ENCODE data around the gene TEX264. TPM values are rescaled to one million over a fixed set of nuclear protein-coding genes. Genes with fewer than 3 reads are reported as not detected.

Gene TEX264
- polyA plus RNA-seq, 1 donor (not counting 4 experiments of a cell fraction or from before 2014, with no cell fraction given), result 35.8 TPM

DNA sequence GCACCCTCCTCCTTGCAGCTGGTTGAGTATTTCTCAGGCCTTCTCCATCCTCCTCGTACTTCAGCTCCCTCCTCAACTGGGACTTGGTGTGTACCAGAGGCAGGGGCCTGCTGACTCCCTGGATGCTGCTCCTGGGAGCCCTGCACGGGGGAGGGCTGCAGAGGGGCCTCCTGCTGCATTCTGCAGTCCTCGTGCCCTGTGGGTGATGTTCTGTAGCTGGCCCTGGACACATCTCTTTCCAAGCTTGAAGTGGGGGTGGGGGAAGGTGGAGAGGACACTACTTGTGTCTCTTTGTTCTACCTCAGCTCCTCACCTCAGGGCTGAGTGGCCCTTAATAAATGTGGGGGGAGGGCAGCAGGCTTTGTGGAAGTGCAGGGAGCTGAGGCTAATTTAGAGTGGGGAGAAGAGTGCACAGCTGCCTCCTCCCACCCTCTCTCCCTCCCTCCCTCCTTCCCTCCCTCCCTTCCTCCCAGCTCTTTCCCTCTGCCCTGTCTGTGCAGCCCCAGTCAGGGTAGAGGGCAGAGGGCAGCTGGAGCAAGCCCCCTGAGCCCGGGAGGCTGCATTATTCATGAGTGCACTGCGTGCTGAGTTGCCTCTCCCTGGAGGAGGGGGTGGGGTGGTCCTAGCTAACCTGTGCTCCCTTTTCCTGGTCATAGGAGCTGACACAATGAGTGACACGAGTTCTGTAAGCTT lies 32.2 kb downstream of the TEX264 start:
- Histone ChIP-seq H3K9ac (ENCODE audit: control insufficient read depth, extremely low read depth, insufficient read depth, low read length) (no peak overlapping the region), H3K36me3 (ENCODE audit: control insufficient read depth in 2 of 2, extremely low read depth in 1 of 2, insufficient read depth in 2 of 2, low read length in 2 of 2) (peaks cover 15 to 16% of the 10 kb centered on the region in 2 experiments), H2AFZ (ENCODE audit: control insufficient read depth, low read length) (no peak overlapping the region), H3K9me3 (ENCODE audit: control insufficient read depth, low read depth, low read length) (no peaks in the 10 kb centered on the region), H3K27ac (ENCODE audit: control insufficient read depth, insufficient read depth, low read length) (no peak overlapping the region), H3K4me2 (ENCODE audit: control insufficient read depth, extremely low read depth, insufficient read depth, low read depth, low read length) (no peak overlapping the region), H3K4me1 (ENCODE audit: control insufficient read depth, extremely low read depth, insufficient read depth, low read length) (peaks cover 4% of the 10 kb centered on the region), H3K27me3 (ENCODE audit: control insufficient read depth, extremely low read depth, insufficient read depth, low read length) (peaks cover 12% of the 10 kb centered on the region), H3K4me3 (ENCODE audit: control insufficient read depth in 2 of 3, extremely low read depth in 1 of 3, insufficient read depth in 2 of 3, low read depth in 1 of 3, low read length in 3 of 3) (no peak overlapping the region), H3K9me1 (ENCODE audit: control insufficient read depth, extremely low read depth, insufficient read depth, low read length) (peaks cover 2% of the 10 kb centered on the region), H4K20me1 (ENCODE audit: control insufficient read depth, extremely low read depth, insufficient read depth, low read length) (peaks cover 12% of the 10 kb centered on the region), H3K79me2 (ENCODE audit: control insufficient read depth, insufficient read depth, low read length) (no peaks in the 10 kb centered on the region)
- TF ChIP-seq EZH2 (IDR thresholded peaks at IDR 0.05; ENCODE audit: low read length), result no peak
- TF ChIP-seq, protein P1, sequence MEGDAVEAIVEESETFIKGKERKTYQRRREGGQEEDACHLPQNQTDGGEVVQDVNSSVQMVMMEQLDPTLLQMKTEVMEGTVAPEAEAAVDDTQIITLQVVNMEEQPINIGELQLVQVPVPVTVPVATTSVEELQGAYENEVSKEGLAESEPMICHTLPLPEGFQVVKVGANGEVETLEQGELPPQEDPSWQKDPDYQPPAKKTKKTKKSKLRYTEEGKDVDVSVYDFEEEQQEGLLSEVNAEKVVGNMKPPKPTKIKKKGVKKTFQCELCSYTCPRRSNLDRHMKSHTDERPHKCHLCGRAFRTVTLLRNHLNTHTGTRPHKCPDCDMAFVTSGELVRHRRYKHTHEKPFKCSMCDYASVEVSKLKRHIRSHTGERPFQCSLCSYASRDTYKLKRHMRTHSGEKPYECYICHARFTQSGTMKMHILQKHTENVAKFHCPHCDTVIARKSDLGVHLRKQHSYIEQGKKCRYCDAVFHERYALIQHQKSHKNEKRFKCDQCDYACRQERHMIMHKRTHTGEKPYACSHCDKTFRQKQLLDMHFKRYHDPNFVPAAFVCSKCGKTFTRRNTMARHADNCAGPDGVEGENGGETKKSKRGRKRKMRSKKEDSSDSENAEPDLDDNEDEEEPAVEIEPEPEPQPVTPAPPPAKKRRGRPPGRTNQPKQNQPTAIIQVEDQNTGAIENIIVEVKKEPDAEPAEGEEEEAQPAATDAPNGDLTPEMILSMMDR (optimal IDR thresholded peaks at IDR 0.05 in 1 of 3, IDR thresholded peaks at IDR 0.05 in 1 of 3, conservative IDR thresholded peaks at IDR 0.05 in 1 of 3; ENCODE audit: extremely low read depth in 1 of 3, insufficient read depth in 2 of 3, low read length in 3 of 3), result no peak
- DNase-seq (ENCODE audit: low read depth, low spot score) (no peak), FAIRE-seq (no peak)
- dilution Hi-C loops (cut with MboI; ENCODE audit: extremely low pct_ligation_motif_present, low sequenced_read_pairs), result no loop called here

DNA sequence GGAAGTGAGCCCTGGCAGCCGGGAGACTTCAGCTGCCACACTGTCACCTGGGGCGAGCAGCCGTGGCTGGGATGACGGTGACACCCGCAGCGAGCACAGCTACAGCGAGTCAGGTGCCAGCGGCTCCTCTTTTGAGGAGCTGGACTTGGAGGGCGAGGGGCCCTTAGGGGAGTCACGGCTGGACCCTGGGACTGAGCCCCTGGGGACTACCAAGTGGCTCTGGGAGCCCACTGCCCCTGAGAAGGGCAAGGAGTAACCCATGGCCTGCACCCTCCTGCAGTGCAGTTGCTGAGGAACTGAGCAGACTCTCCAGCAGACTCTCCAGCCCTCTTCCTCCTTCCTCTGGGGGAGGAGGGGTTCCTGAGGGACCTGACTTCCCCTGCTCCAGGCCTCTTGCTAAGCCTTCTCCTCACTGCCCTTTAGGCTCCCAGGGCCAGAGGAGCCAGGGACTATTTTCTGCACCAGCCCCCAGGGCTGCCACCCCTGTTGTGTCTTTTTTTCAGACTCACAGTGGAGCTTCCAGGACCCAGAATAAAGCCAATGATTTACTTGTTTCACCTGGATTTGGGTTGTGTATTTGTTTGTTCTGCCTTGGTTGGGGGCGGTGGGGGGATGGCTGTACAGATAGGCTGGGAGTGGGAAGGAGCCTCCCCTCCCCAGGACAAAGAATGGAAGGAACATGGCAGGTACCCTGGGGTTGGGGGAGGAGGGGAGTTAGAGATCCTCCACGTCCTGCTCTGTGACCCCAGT lies 32.9 kb downstream of the TEX264 start:
- Histone ChIP-seq H3K9me3 (ENCODE audit: control insufficient read depth, low read depth, low read length) (no peaks in the 10 kb centered on the region), H3K4me2 (ENCODE audit: control insufficient read depth, extremely low read depth, insufficient read depth, low read depth, low read length) (no peak overlapping the region), H3K27ac (ENCODE audit: control insufficient read depth, insufficient read depth, low read length) (no peak overlapping the region), H3K4me3 (ENCODE audit: control insufficient read depth in 2 of 3, extremely low read depth in 1 of 3, insufficient read depth in 2 of 3, low read depth in 1 of 3, low read length in 3 of 3) (no peak overlapping the region), H3K4me1 (ENCODE audit: control insufficient read depth, extremely low read depth, insufficient read depth, low read length) (peaks cover 4% of the 10 kb centered on the region), H3K36me3 (ENCODE audit: control insufficient read depth in 2 of 2, extremely low read depth in 1 of 2, insufficient read depth in 2 of 2, low read length in 2 of 2) (peaks cover 10 to 16% of the 10 kb centered on the region in 2 experiments), H3K9me1 (ENCODE audit: control insufficient read depth, extremely low read depth, insufficient read depth, low read length) (peaks cover 2% of the 10 kb centered on the region), H3K9ac (ENCODE audit: control insufficient read depth, extremely low read depth, insufficient read depth, low read length) (no peak overlapping the region), H4K20me1 (ENCODE audit: control insufficient read depth, extremely low read depth, insufficient read depth, low read length) (peaks cover 12% of the 10 kb centered on the region), H3K79me2 (ENCODE audit: control insufficient read depth, insufficient read depth, low read length) (no peaks in the 10 kb centered on the region), H3K27me3 (ENCODE audit: control insufficient read depth, extremely low read depth, insufficient read depth, low read length) (peaks cover 19% of the 10 kb centered on the region), H2AFZ (ENCODE audit: control insufficient read depth, low read length) (no peak overlapping the region)
- DNase-seq (ENCODE audit: low read depth, low spot score) (no peak), FAIRE-seq (no peak)
- dilution Hi-C loops (cut with MboI; ENCODE audit: extremely low pct_ligation_motif_present, low sequenced_read_pairs), result no loop called here
- no peak for TF ChIP-seq EZH2 (IDR thresholded peaks at IDR 0.05; ENCODE audit: low read length)
- TF ChIP-seq, protein P1 (optimal IDR thresholded peaks at IDR 0.05 in 1 of 3, IDR thresholded peaks at IDR 0.05 in 1 of 3, conservative IDR thresholded peaks at IDR 0.05 in 1 of 3; ENCODE audit: extremely low read depth in 1 of 3, insufficient read depth in 2 of 3, low read length in 3 of 3), result no peak

Data from keratinocyte (primary cell).